HG03103 (cell line): ENCODE results near the gene LIMS2.

ENCODE experiments used
- ATAC-seq: cut with Tn5 transposase; IDR thresholded peaks from one replicate; pipeline ENCODE4 v1.9.1; 2021; ENCODE audit warnings: low read depth; ENCODE audit not compliant: unreplicated experiment

LIMS2 gene

DNA sequence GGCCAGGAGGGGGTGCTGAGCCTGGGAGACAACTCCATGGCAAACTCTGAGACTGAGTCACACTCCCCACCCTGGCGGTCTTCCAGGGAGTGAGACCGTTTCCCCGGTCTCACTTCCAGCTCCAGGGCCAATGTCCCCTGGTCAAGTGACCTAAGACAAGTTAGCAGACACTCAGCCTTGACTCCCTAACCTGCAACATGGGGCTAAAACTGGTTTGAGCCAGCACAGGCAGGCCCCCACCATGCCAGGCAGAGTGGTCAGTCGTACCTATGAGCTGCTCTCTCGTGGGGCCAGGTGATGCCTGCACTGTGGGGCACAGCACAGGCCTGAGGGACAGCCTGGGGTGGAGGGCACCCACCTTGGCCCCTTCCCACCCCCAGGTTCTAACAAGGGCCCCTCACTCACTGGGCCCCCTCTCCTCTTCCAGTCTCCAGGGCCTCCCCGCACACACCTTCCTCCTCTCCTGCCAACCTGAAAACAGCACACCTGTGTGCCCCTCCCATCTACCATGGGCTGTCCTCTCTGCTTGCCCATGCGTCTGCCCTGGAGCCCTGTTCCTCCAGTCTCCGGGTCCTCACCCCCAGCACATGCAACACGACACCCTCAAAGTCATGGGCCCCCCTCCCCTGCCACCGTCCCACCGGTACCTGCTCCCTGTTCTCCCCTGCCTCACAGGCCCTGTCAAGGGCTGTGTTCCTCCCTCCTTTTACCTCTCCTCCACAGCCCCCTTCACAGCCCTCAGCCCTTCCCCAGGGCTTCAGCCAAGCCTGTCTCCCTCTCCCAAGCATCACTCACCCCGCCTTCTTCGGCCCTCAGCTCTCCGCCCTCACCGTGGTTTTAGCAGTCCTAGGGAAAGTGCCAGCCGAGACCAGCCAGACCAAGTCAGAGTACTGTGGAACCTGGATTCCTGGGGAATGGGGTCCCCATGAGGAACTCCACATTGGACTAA is 27.8 kb downstream of the LIMS2 start:
- ATAC-seq = no peak

DNA sequence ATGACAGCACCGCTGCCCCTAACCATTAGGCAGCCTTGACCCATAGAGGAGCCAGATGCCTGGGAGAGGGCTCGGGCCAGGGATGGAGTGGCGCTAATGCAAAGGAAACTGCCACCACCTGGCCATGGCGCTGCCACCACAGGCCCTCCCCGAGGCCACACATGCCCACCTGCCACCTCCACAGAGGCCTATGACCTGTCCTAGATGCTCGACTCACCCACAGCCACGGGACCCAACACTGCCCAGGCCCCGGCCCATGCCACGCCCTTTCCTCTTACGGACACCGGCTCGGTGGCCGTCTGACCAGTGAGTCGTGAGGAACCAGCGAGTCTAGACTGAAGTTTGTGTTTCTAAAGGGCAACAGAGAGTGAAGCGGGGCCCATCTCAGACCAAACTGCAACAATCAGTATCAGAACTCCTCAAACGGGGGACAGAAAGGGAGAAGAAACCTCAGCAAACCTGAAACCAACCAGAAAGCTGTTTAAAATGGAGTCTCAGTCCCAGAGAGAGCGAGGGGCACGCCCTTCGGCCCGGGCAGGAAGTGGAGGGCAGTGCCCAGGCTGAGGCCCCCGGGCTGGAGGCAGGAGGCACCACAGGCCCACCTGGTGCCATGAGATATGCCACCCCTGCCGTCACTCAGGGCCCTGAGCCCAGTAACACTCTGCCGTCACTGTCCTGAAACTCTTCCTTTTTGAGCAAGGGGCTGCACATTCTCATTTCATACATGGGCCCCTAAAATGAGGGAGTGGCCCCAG is 28.7 kb downstream of the LIMS2 start:
- ATAC-seq = no peak

DNA sequence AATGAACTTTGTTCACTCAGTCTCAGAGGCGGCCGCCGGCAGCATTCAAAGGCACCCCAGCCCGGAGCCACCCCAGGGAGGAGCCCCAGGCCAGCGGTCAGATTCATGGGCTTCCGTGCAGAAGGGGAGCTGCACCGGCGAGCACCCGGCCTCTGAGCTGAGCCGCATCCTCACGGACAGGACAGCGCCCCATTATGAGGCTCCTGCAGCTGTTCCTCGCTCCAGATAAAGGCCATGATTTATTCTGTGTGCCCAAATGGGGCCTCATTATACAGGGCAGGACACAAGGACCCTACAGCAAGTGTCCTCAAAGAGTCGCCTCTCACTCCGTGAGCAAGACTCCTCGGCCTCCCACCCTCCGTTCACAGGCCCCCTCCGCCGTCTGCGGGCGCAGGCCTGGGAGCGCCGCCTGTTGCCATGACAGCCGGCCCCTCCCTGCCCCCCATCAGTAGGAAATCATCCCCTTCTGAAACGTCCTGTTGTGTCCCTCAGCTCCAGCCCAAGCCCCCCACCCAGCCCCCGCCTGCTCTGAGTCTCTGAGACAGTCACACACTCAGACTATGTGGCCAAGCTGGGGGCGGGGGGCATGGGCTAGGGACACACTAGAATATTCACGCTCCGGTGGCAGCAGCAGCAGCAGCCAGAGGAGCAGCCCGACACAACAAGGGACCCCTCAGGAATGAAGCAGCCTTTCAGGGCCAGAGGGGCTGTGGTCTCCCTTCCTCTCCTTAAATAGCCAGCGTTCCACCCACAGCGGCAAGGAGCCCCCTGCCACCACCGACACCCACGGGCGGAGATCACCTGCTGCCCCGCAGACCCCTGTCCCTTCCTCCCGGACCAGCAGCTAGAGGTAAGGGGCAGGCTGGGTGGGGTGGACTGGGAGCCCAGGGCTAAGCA is 29.7 kb downstream of the LIMS2 start, which contains the start of gene GPR17:
GPR17 (plus strand) TSS at position 759 of the 897 bp plus-strand sequence. CDS start 4,583 bp downstream, outside the sequence.
- no peak for ATAC-seq

DNA sequence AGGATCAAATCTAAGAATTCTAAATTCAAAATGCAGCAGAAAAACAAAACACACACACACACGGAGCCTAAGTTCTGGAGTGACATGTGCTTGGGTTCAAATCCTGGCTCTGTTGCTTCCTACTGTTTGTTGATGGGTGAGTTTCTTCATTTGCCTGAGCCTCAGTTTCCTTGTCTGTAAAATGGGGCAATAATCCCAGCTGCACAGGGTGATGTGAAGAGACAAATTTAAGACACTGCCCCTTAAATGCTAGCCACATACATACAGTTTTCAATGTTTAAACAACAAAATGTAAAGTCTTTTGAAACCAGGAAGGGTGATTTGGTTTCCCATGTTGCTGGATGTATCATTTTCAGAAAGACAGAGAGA is 30.3 kb downstream of the LIMS2 start:
- no peak for ATAC-seq

DNA sequence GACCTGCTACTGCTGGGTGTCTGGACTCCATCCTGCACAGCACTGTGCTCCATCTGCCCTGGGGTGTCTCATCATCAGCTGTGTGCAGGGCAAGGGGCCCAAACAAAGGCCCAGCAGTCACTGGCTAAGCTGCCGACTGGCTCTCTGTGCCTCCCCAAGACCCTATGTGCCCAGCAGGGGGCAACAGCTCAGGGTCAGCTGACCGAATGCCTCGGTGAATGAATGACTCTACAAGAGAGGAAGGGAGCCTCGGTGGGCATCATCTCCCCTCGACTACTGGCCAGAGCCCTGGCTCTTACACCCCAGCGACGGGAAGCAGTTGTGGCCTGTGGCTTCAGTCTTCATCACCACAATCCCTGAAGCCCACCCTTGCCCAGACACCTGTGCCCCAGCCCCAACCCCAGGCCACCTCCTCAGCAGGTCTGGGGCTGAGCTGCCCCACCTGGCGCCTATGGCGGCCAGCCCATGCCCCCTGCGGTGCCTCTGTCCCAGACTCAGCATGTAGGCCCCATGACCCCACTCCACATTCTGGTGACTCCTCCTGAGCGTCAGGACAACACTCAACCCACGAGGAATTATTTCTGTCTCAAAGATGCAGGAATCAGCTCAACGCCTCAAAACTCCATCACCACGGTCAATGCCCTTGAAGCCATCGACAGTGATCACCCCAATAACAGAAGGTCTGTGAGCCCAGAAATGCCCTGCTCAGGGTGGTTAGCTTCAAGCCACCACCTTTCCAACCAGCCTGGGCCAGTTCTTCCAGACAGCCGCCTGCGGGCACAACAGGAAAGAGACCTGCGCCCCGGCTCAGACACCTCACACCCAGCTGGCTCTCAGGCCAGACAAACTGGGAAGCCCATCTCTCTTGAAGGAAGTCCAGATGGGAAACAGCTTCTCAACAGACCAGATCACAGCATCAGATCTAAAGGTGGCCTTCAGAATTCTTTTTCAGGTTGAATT is 31.0 kb downstream of the LIMS2 start:
- no peak for ATAC-seq

DNA sequence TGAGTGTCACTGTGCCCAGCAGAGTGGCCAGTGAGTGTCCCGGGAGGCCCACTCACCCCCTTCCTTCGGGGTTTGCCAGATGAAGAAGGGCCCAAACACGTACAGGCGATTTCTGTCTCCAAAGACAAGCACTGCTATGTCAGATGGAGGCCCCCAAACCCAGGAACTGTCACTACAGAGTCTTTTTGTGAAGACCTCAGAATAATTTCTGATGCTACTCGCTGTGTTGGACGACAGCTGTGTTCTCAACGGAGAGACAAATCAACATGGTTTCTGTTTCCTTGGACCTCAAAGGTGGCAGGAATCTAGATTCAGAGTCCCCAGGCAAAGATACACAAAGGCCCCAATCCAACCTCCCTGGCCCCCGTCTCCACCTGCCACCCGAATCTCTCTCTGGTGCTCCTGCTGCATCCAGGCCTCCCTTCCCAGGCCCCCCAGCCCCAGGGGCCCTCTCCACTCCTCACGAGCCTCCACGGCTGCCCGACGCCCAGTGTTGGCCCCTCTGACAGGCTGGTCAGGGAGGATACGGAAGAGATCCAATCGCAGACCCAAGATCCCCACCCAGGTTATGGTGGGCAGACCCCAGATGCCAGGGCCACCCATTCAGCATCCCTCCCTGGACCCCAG is 31.8 kb downstream of the LIMS2 start:
- ATAC-seq = no peak

DNA sequence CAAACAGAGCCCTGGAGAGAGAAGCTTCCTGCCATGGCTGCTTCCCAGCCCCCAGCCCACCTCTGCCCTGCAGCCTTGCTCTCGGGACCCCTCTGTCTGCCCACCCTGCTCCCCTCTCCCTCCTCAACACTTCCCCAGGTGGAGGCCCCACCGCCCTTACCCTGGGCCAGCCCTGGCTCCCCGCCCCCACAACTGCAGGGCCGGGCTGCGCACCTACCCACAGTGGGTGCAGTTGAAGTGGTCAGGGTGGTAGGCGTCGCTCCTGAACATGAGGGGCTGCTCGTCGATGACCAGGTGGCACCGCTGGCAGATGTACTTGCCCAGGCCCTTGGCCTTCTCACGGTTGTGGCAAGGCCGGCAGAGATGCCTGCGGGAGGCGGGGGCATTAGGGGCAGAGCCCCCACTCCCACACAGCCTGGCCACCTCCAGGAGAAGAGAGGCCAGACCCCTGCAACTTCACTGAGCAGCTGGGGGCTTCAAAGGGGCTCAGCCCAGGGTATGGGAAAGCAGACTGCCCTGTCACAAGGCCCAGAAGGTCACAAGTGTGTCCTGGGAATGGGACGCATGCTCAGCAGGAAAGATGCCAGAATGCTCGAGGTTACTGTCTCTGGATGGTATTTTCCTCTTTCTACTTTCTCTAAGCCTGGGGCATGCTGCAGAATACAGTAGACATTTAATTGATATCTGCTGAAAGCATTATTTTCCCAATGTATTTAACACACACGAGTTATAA is 32.5 kb downstream of the LIMS2 start:
- no peak for ATAC-seq

DNA sequence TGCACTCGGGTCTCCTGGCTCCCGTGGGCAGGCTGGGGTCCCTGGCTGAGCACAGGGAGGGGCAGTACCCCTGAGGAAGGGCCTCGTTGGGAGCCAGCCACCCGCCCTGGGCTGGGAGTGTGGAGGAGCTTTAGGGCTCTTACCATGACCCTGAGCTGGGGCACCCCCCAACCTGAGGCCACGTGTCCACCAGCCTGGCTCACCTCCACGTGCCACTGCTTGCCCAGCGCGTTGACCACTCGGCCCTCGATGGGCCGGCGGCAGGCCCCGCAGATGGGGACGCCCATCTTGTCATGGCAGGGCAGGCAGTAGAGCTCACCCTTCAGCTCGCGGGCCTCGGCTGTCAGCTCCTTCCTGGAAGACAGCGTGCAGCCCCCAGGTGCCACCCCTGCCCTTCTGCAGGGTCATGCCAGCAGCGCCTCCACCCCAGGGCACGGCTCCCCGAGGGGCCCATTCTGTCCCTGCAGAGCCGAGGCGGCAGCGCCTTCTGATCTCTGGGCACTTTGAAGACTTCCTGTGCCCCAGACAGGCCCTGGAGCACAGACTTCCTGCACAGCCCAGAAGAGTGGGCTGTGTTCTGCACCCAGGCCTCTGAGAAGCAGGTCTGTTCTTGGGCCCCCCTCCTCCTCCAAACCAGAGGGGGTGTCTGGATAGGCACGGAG is 33.4 kb downstream of the LIMS2 start:
- no peak for ATAC-seq

DNA sequence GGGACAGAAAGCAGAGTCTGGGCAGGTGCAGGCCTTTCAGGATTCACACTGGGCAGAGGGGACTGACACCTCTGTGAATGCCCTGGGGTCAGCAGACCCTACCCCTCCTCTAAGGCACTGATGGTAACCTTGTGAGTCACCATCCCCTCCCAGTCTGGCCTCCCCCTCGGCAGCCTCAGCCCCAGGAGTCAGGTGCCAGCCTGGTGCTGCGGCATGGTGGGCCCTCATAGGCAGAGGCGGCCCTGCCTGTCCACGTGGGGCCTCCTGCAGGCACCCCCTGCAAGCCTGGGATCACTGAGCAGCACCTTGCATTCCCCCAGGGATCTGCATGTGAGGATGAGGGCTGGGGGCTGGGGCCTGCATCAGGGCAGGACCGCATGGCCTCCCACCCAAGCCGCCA is 34.2 kb downstream of the LIMS2 start:
- ATAC-seq = no peak

DNA sequence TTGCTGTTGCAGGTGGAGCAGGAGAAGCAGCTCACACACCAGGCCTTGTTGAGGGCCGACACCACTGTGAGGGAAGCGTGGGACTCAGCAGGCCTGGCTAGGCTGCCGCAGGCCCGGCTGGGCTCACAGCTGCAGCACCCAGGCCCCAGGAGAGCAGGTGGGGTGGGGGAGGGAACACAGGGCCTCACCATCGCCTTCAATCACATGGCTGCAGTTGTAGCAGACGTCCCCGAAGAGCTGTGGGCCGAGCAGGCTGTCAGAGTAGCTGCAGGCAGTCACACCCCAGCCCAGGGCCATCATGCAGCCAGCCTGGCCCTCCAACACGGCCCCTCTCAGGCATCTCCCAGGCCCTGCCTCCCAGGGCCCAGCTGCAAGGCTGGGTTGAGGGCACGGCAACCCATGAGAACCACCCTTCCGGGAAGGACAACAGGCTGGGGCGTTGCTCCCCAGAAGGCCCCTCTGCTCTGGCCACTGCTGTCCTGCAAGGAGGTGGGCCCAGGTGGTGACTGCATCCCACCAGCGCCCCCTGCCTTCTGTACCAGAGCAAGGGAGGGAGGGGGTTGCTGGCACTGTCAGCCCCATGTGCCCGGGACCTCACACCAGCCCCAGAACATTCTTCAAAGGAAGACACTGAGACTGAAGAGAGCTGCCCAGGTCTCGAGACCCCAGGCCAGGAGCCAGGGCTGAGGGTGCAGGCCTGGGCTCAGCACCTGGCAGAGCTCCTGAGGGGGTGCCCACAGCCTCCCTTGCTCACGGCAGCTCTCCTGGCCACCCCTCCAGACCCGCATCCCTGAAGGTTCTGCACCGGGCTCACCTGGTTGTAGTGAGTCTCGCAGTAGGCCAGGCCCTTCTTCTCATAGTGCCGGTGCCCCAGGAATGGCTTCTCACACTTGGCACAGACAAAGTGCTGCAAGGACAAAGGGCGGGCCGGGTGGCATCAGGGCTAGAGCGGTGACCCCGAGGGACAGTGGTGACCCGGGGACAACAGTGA is 35.0 kb downstream of the LIMS2 start:
- ATAC-seq = no peak

DNA sequence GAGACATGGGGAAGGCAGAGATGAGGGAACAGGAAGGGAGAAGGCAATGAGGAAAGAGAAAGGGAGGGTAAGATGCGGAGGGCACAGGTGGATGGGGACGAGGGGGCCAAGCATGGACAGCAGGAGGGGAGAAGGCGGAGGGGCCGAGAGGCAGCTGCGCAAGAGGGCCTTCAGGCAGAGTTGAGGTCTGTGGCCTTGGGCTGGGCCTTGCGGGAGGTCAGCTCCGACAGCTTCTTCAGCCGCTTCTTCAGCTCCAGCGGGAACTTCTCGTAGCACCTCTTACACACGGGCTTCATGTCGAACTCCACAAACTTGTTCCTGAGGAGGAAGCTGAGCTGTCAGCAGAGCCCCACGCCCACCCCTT is 36.2 kb downstream of the LIMS2 start:
- no peak for ATAC-seq

DNA sequence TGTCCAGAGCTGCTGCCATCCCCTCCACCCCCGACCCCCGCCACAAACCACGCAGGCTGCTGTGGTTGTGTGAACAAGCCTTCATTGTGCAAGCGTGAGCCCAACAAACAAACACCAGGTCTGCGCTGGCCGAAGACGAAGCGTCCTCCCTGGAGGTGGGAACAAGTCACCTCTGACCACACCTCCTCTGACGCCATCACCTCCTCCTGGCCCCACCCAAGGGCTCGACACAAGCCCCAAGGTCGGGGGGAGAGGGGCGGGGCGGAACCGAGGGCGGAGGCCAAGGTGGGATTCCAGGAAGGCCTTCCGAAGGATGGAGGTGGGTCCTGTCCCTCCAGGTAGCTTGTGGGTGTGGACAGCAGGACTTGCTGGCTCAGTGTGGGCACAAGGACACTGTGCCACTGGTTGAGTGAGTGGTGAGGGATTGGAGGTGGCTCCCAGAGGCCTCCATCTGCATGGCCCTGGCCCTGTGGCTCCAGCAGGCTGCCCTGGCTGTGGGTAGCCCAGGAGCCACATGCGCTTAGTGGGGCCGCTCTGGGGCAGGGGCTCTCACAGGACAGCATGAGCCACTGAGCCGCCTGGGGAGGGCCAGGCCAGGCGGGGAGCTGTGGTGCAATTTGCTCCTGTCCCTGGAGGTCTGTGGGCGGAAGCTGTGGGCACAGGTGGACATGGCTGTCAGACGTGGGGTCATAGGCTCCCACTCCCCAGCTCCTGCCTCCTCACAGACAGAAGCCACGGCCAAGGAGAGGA is 36.8 kb downstream of the LIMS2 start:
- no peak for ATAC-seq

DNA sequence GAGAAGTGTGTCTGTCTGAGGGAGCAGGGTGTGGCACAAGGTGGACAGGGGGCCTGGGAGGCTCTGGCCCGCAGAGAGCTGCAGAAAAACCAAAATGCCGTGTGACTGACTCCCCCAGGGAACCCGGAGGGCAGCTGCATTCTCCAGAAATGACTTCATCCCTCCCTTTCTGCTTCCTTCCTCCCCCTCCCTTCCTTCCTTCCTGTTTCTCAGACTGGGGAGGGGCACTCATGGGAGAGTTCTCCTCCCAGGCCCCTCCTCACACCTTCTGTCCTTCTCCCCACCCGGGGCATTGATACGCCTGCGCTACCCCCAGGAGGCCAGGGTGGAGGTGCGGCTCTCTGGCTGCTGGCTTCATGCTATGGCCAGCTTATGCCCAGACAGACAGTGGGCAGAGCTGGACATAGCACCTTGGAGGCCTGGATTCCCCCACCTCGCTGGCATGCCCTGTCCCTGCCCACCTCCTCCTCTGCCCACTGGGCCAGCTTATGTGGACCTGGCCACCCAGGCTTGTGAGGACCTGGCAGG is 37.5 kb downstream of the LIMS2 start:
- no peak for ATAC-seq

DNA sequence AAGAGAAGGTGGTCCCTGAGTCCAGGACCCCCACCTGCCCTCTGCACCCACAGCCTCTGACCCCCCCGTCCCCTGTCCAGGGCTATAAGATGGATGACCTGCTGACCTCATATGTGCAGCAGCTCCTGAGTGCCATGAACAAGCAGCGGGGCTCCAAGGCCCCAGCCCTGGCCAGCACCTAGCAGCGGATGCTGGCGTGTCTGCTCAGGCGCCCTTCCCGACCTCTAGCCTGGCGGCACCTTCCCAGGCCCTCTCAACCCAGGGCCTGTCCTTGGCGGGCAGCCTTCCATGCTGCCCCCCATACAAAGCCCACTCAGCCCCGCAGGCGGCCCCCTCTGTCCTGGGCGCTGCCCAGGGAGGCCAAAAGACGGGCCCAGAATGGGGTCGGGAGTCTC is 38.1 kb downstream of the LIMS2 start:
- no peak for ATAC-seq

DNA sequence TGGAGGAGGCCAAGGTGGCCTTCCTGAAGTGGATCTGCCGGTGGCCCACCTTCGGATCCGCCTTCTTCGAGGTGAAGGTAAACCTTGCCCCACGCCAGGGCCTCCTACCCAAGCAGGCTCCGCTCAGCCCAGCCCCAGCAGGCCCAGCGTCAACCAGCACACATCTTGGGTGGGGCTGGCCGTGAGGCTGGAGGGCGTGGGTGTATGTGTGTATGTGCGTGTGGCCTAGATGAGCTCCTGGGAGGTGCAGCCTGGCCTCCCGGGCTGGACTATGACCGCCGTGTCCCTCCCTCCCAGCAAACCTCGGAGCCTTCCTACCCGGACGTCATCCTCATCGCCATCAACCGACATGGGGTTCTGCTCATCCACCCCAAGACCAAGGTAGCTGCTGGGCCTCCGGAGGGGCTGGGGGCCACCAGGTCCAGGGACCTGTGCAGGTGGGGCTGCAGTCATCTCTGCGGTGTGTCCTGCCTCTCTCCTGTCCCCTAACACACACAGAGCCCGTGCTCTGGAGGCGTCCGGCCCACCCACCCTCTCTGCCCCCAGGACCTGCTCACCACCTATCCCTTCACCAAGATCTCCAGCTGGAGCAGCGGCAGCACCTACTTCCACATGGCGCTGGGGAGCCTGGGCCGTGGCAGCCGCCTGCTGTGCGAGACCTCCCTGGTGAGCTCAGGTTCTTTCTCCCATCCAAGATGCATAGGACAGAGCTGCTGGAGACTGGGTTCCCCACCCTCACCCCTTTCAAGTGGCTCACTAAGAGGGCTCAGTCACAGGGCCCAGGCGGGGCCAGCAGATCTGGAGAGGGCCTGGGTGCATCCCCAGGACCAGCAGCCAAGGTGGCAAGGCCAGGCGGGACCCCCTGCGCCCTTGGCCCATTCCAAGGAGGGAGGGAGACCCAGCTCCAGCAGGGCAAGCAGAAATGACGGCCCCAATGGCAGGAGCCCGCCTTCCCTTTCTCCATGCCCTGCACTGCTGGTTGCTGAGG is 38.8 kb downstream of the LIMS2 start:
- no peak for ATAC-seq
